HepG2 (cell line): Measurements from ENCODE around the gene TYMS. TPM values are rescaled to one million over a fixed set of nuclear protein-coding genes. Genes with fewer than 3 reads are reported as not detected.

Experiments used
- ATAC-seq: fragments of 200-7000 bp; cut with Tn5 transposase; 3 replicates; pipeline ENCODE4 v1.9.1; 2020; ENCODE audit warnings: mild to moderate bottlenecking, moderate library complexity
- BruUV-seq: library from RNA; stranded (reverse); fragments of 400-500 nt; replicated peaks from 2 replicates; lab custom pipeline; 2021; lab: Mats Ljungman, UMichigan
- CTCF ChIA-PET: fragments of 300-600 bp; formaldehyde crosslinking; extraction: SDS; loops from one replicate; lab custom pipeline; 2021; ENCODE audit warnings: low total read pairs, inconsistent platforms, low intra/inter-chr PET ratio; lab: Yijun Ruan, JAX
- POLR2A ChIA-PET: fragments of 350-600 bp; sonication (Branson Sonifier 250); formaldehyde crosslinking; loops from one replicate; lab custom pipeline; 2020; ENCODE audit warnings: antibody characterized with exemption, inconsistent platforms; lab: Yijun Ruan, JAX
- DNase-seq: peaks from one replicate; pipeline ENCODE4 v3.0.0-alpha.2; 2015; ENCODE audit warnings: low spot score
- FAIRE-seq: peaks from 3 replicates; lab custom pipeline; 2011; peaks lifted over from hg19 to GRCh38; lab: Jason Lieb, UNC
- H2AFZ ChIP-seq: one replicate; pipeline ENCODE4 v1.6.1; 2011; ENCODE audit warnings: low read length, inconsistent platforms
- H3K27ac ChIP-seq: fragments of 300-600 bp; 3 replicates; pipeline ENCODE4 v1.8.0; 2011; ENCODE audit warnings: mixed run types, mild to moderate bottlenecking, mixed read lengths, low read length, inconsistent platforms; ENCODE audit not compliant: insufficient read depth; ENCODE audit errors: extremely low read length
- H3K27me3 ChIP-seq, 2 experiments: fragments of 200-600 bp in 1 of 2; 2 replicates in 1 of 2; 3 replicates in 1 of 2; pipeline versions ENCODE4 v1.6.0 to v1.8.0; 2011; ENCODE audit warnings: low read length in 2 of 2, mild to moderate bottlenecking in 2 of 2, moderate library complexity in 2 of 2, inconsistent platforms in 1 of 2; ENCODE audit not compliant: insufficient read depth in 2 of 2, control insufficient read depth in 1 of 2
- H3K36me3 ChIP-seq, 2 experiments: fragments of 200-600 bp in 1 of 2; replicated peaks in 1 of 2; 2 replicates in 1 of 2; 3 replicates in 1 of 2; pipeline versions ENCODE4 v1.5.1 to v1.8.0; 2011; ENCODE audit warnings: low read length in 2 of 2, inconsistent platforms in 1 of 2; ENCODE audit not compliant: insufficient read depth in 2 of 2, control insufficient read depth in 1 of 2
- H3K4me1 ChIP-seq: 2 replicates; pipeline ENCODE4 v1.5.1; 2012; ENCODE audit warnings: low read length, inconsistent platforms; ENCODE audit not compliant: insufficient read depth
- H3K4me2 ChIP-seq: 2 replicates; pipeline ENCODE4 v1.6.0; 2011; ENCODE audit warnings: low read depth, low read length, inconsistent platforms
- H3K4me3 ChIP-seq, 3 experiments: fragments of 200-600 bp in 1 of 3; sonication (generic), shearing (Covaris generic) in 1 of 3; replicated peaks in 1 of 3; 2 replicates each; pipeline ENCODE4 v1.5.1; 2011 to 2016; ENCODE audit warnings: low read length in 3 of 3, inconsistent platforms in 2 of 3, low read depth in 2 of 3, mild to moderate bottlenecking in 2 of 3, control low read depth in 1 of 3, mixed read lengths in 1 of 3; ENCODE audit not compliant: insufficient read depth in 1 of 3
- H3K79me2 ChIP-seq: one replicate; pipeline ENCODE4 v1.6.1; 2011; ENCODE audit warnings: low read length, inconsistent platforms; ENCODE audit not compliant: insufficient read depth
- H3K9ac ChIP-seq: 2 replicates; pipeline ENCODE4 v1.6.0; 2011; ENCODE audit warnings: mild to moderate bottlenecking, low read depth, low read length, inconsistent platforms; ENCODE audit not compliant: insufficient read depth
- H3K9me3 ChIP-seq: 2 replicates; pipeline ENCODE4 v1.5.1; 2012; ENCODE audit warnings: mild to moderate bottlenecking, low read length
- H4K20me1 ChIP-seq: 2 replicates; pipeline ENCODE4 v1.6.0; 2011; ENCODE audit warnings: inconsistent platforms, mild to moderate bottlenecking, low read length, moderate library complexity; ENCODE audit not compliant: insufficient read depth
- EHMT2 ChIP-seq: fragments of 200-600 bp; sonication (generic); IDR thresholded peaks from 2 replicates; pipeline ENCODE4 v1.7.0; 2017; ENCODE audit warnings: antibody characterized with exemption, low read depth, low read length, borderline replicate concordance
- KAT2B ChIP-seq: fragments of 150-350 bp; IDR thresholded peaks from 2 replicates; pipeline ENCODE4 v1.6.1; 2014; ENCODE audit warnings: low read depth, low read length, borderline replicate concordance
- KMT2B ChIP-seq: IDR thresholded peaks from 2 replicates; pipeline ENCODE4 v1.6.1; 2016; ENCODE audit warnings: missing genetic modification reagents, missing compliant biosample characterization
- NR2C2 ChIP-seq: sonication (generic); formaldehyde crosslinking; IDR thresholded peaks from 2 replicates; pipeline ENCODE4 v1.4.0; 2020; ENCODE audit warnings: missing genetic modification reagents, mild to moderate bottlenecking, moderate library complexity, borderline replicate concordance
- SOX6 ChIP-seq, 2 experiments: fragments of 450-650 bp in 1 of 2; sonication (generic) in 1 of 2; formaldehyde crosslinking in 1 of 2; IDR thresholded peaks; 2 replicates each; pipeline versions ENCODE4 v1.4.0 to v1.6.1; 2017 to 2020; ENCODE audit warnings: antibody characterized with exemption in 1 of 2, mild to moderate bottlenecking in 1 of 2, missing genetic modification reagents in 1 of 2
- THAP11 ChIP-seq: IDR thresholded peaks from 2 replicates; pipeline ENCODE4 v1.6.1; 2016; ENCODE audit warnings: missing biosample characterization, missing genetic modification reagents
- WGBS: methylation state at CpG from one replicate; pipeline ENCODE4 v1.1.6; 2017; ENCODE audit warnings: low lambda C conversion rate; 5-methylcytosine and 5-hydroxymethylcytosine counted together
- in situ Hi-C: cut with HindIII; loops from 2 replicates; pipeline ENCODE4 v1.10.0; 2017; ENCODE audit warnings: low pct_unique_long_range_greater_than_20kb; ENCODE audit not compliant: extremely low pct_ligation_motif_present
- intact Hi-C: fragments of 100-400 bp; cut with micrococcal nuclease; formaldehyde crosslinking; loops from one replicate; pipeline ENCODE4 v1.10.0; 2022; ENCODE audit not compliant: unreplicated experiment
- polyA plus RNA-seq, 8 experiments: library from polyadenylated mRNA; depleted of rRNA in 3 of 8; stranded (reverse) in 7 of 8; unstranded in 1 of 8; fragments of >200 nt; fragmentation: Illumina TruSeq in 4 of 8; extraction: Trizol in 4 of 8; gene quantifications; 2 replicates each; pipeline versions ENCODE4 v1.2.1 to v1.2.3, GENCODE V29; 2011 to 2016; ENCODE audit warnings: low read depth in 4 of 8, missing spikeins in 1 of 8, mixed read lengths in 1 of 8; ENCODE audit not compliant: insufficient read depth in 1 of 8
- total RNA-seq, 5 experiments: library from RNA; depleted of rRNA; stranded (reverse); fragments of >200 nt; fragmentation: Illumina TruSeq; extraction: Trizol; gene quantifications; 2 replicates each; pipeline ENCODE4 v1.2.3, GENCODE V29; 2016; ENCODE audit warnings: low read depth in 1 of 5
- TF ChIP-seq, protein P1 (sequence below), 2 experiments: IDR thresholded peaks; 2 replicates each; pipeline ENCODE4 v1.6.1; 2011 to 2012; ENCODE audit warnings: low read length in 2 of 2, borderline replicate concordance in 1 of 2, low read depth in 1 of 2, mild to moderate bottlenecking in 1 of 2, moderate library complexity in 1 of 2

TYMS gene
- total and polyA plus RNA-seq, 2 of the 13 experiments (the other 11 are each of a cell fraction or from before 2014, with no cell fraction given): 80.1 to 106 TPM

DNA sequence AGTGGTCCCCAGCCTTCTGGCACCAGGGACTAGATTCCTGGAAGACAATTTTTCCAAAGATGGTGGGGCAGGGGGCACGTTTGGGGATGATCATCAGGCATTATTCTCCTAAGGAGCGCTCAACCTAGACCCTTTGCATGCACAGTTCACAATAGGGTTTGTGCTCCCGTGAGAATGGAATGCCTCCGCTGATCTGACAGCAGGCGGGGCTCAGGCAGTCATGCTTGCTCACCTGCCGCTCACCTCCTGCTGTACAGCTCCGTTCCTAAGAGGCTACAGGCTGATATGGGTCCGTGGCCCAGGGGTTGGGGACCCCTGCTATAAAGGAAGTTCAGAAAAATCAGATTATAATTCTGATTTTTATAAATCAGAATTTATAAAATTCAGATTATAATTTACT, 22.3 kb upstream of the TYMS start:
- no peak overlapping the region for H3K27ac ChIP-seq
- DNase-seq (no peak), FAIRE-seq (no peak), ATAC-seq (peak; percentile 42; the same call in 1 of the 3 replicates)
- peaks cover 11% of the 10 kb centered on the region; the same call in 1 of the 2 replicates for H3K4me1 ChIP-seq
- no TSS peak for BruUV-seq
- no peak overlapping the region for H2AFZ ChIP-seq
- CTCF ChIA-PET: no interaction called here
- H3K79me2 ChIP-seq: no peaks in the 10 kb centered on the region
- WGBS: 19% methylated on average over 6 of the region's 8 CpGs
- in situ Hi-C loops: no loop called here
- no peak overlapping the region for H3K9ac ChIP-seq
- no peaks in the 10 kb centered on the region for H3K36me3 ChIP-seq
- TF ChIP-seq SOX6 (IDR thresholded peaks at IDR 0.05) (no peak), SOX6 (CRISPR knock-in tag; IDR thresholded peaks at IDR 0.05) (0 out of 2 replicates have a peak, but pooled peaks have one; percentile 16), EHMT2 (no peak)
- TF ChIP-seq, protein P1, sequence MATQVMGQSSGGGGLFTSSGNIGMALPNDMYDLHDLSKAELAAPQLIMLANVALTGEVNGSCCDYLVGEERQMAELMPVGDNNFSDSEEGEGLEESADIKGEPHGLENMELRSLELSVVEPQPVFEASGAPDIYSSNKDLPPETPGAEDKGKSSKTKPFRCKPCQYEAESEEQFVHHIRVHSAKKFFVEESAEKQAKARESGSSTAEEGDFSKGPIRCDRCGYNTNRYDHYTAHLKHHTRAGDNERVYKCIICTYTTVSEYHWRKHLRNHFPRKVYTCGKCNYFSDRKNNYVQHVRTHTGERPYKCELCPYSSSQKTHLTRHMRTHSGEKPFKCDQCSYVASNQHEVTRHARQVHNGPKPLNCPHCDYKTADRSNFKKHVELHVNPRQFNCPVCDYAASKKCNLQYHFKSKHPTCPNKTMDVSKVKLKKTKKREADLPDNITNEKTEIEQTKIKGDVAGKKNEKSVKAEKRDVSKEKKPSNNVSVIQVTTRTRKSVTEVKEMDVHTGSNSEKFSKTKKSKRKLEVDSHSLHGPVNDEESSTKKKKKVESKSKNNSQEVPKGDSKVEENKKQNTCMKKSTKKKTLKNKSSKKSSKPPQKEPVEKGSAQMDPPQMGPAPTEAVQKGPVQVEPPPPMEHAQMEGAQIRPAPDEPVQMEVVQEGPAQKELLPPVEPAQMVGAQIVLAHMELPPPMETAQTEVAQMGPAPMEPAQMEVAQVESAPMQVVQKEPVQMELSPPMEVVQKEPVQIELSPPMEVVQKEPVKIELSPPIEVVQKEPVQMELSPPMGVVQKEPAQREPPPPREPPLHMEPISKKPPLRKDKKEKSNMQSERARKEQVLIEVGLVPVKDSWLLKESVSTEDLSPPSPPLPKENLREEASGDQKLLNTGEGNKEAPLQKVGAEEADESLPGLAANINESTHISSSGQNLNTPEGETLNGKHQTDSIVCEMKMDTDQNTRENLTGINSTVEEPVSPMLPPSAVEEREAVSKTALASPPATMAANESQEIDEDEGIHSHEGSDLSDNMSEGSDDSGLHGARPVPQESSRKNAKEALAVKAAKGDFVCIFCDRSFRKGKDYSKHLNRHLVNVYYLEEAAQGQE (IDR thresholded peaks at IDR 0.05; ENCODE audit: borderline replicate concordance in 1 of 2, low read depth in 1 of 2, low read length in 2 of 2): no peak
- no peaks in the 10 kb centered on the region for H3K9me3 ChIP-seq
- no peaks in the 10 kb centered on the region for H4K20me1 ChIP-seq
- no peak overlapping the region for H3K4me2 ChIP-seq
- no peak overlapping the region for H3K4me3 ChIP-seq
- intact Hi-C loops: no loop called here
- H3K27me3 ChIP-seq: no peaks in the 10 kb centered on the region; a peak in 1 of 5 replicates
- POLR2A ChIA-PET: interaction anchor here (0.9 kb wide), 1 partner anchor 23 kb away, joined by 3 read pairs; no protein-coding TSS in a partner anchor

DNA sequence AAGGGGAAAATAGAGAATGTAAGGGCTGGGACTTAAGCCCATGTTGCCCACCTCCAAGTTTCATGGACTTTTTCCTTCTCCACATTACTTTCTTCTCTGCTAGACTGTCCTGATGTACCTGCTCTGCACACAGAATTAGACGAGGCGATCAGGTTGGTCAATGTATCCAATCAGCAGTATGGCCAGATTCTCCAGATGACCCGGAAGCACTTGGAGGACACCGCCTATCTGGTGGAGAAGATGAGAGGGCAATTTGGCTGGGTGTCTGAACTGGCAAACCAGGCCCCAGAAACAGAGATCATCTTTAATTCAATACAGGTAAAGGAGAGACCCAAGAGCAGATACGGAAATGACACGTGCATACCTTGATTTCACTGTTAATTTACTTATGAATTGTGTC, 16.2 kb upstream of the TYMS start:
- Histone ChIP-seq H3K36me3 (no peaks in the 10 kb centered on the region), H3K4me3 (no peak overlapping the region), H4K20me1 (no peaks in the 10 kb centered on the region), H3K27me3 (no peaks in the 10 kb centered on the region), H3K9me3 (no peaks in the 10 kb centered on the region), H3K27ac (no peak overlapping the region), H3K9ac (no peak overlapping the region), H3K79me2 (no peaks in the 10 kb centered on the region), H3K4me1 (0 out of 2 replicates have a peak, but pooled peaks cover 6% of the 10 kb centered on the region), H2AFZ (no peak overlapping the region), H3K4me2 (no peak overlapping the region)
- intact Hi-C loops: no loop called here
- 0 out of 2 replicates have a peak, but pooled peaks have one; percentile 37 for TF ChIP-seq NR2C2 (CRISPR knock-in tag)
- no peak for TF ChIP-seq KMT2B (CRISPR knock-in tag)
- TF ChIP-seq KAT2B: no peak
- TF ChIP-seq THAP11: no peak
- 57% methylated on average over 6 of the region's 6 CpGs for WGBS
- in situ Hi-C loops: no loop called here
- no TSS peak for BruUV-seq
- ChIA-PET POLR2A (no interaction called here), CTCF (no interaction called here)
- no peak for DNase-seq
- ATAC-seq: no peak
- no peak for FAIRE-seq
